ENCODE data around the gene OXTR. TPM values are rescaled to one million over a fixed set of nuclear protein-coding genes. Genes with fewer than 3 reads are reported as not detected.
A peak's percentile ranks its signal among the peaks of the same experiment; 100 is the strongest.

The OXTR gene
- total RNA-seq (under 1 TPM; 0.18 to 0.58 TPM), polyA plus RNA-seq (not detected), total RNA-seq (0 to 0.93 (median 0.33) reads per million in 6 experiments)

- Mint-ChIP-seq H3K9me3 (no peaks in the 10 kb centered on the region), H3K36me3 (no peaks in the 10 kb centered on the region), H3K27ac (peak within 1 kb of the TSS in 1 of 10 donors; percentile 57), H3K4me1 (peaks cover 0 to 16% (median 14%) of the 10 kb centered on the region in 4 donors), H3K27me3 (peaks cover 22 to 44% (median 26%) of the 10 kb centered on the region in 5 donors), H3K4me3 (peak within 1 kb of the TSS; percentile 25 to 67 (median 52))
- ATAC-seq = peak; percentile 72 to 74
- POLR2A ChIA-PET = no interaction called here
- peak in 8 of 10 donors; percentile 5 to 50 (median 34) for DNase-seq
These were observed at the start of gene OXTR for GRCh38 chr3:8769088-8769822. TSS of gene OXTR (minus strand) at chr3:8769613. CDS start at chr3:8768187, 1,426 bp downstream.

DNA sequence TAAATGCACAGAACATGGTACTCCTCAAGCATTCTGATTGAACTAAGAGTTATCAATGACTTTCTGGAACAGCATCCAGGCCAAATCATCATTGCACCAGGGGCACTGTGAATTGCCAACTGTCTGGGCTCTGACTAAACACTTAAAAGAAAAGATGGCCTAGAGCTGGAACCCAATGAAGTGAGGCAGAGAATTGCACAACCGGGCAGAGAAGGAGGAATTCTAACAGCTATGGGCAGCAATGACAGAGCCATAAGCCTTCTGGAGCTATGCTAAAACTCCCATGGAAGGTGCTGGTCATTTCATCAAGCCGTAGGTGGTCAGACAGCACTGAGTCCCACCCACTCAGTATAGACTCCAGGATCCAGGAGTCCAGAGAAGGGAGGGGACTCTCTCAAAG, 48.1 kb upstream of the OXTR start:
- DNase-seq = no peak
- Mint-ChIP-seq H3K4me1 (no peaks in the 10 kb centered on the region), H3K9me3 (peaks cover 0 to 53% (median 35%) of the 10 kb centered on the region in 9 donors), H3K27ac (no peak overlapping the region), H3K36me3 (peaks cover 0 to 43% (median 9%) of the 10 kb centered on the region in 3 donors), H3K4me3 (no peak overlapping the region), H3K27me3 (peaks cover 0 to 4% (median 0%) of the 10 kb centered on the region in 5 donors)
- POLR2A ChIA-PET = no interaction called here
- ATAC-seq = no peak

DNA sequence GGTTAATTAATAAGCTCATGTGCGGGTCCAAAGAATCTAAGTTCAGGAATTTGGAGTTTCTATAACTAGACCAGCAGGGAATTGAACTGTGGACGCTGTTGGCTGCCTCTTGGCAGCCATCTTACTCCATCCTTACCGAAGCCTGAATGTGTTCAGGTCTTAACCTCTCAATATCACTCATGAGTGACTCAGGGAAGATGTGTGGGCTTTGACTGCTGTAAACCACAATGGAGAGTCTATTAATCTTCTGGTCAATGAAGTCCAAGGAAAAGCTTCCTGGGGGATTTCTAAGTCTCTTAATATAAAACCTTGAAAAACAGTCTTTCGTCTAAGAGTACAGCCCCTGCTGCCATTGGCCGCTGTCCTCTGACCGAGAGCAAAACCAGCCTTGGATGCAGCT, 46.7 kb upstream of the OXTR start:
- Mint-ChIP-seq H3K27ac (no peak overlapping the region), H3K4me3 (no peak overlapping the region), H3K36me3 (peaks cover 0 to 37% (median 4%) of the 10 kb centered on the region in 3 donors), H3K27me3 (peaks cover 0 to 4% (median 0%) of the 10 kb centered on the region in 5 donors), H3K4me1 (no peaks in the 10 kb centered on the region), H3K9me3 (peaks cover 0 to 47% (median 34%) of the 10 kb centered on the region in 9 donors)
- ATAC-seq (no peak), DNase-seq (no peak)
- POLR2A ChIA-PET = no interaction called here

DNA sequence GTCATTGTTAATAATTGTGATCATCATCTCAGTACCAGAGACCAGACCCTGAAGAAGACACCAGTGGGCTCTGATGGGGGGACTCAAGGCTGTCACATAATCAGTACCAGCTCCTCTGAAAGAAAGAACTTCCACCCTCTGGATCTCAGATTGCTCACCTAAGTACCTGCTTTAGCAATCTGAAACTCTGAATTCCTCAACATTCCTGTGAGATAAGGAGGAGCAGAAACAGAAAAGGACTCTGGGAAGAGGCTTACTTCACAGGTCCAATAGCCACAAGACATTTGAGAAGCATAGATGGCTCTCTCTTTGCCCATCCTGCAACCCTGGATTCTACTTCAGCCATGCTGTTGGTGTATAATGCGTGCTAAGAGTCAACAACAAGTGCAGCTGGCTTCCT, 44.0 kb upstream of the OXTR start:
- H3K27me3 Mint-ChIP-seq = peaks cover 0 to 4% (median 0%) of the 10 kb centered on the region in 5 donors
- H3K4me3 Mint-ChIP-seq = no peak overlapping the region
- POLR2A ChIA-PET = no interaction called here
- H3K9me3 Mint-ChIP-seq = peaks cover 0 to 23% (median 14%) of the 10 kb centered on the region in 9 donors
- peaks cover 0 to 14% (median 0%) of the 10 kb centered on the region in 3 donors for H3K36me3 Mint-ChIP-seq
- DNase-seq = no peak
- H3K27ac Mint-ChIP-seq = no peak overlapping the region
- no peaks in the 10 kb centered on the region for H3K4me1 Mint-ChIP-seq
- ATAC-seq = no peak

DNA sequence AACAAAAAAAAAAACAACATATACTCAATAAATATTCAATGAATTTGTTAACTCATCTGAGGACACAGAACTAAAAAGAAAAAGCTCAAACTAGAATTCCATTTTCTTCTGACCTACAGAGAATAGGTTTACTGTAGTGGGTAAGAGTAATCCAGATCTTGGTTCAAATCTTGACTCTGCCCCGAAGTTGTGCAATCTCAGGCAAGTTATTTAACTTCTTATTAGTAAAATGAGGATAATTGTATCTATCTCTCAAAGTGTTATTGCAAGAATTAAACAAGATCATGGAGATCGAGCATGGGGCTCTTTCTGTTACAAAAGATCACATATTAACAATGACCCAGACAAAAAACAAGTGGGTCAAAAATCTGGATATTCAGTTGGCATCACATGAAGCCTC, 41.1 kb upstream of the OXTR start:
- DNase-seq (no peak), ATAC-seq (no peak)
- peaks cover 0 to 5% (median 0%) of the 10 kb centered on the region in 3 donors for H3K36me3 Mint-ChIP-seq
- no peak overlapping the region for H3K4me3 Mint-ChIP-seq
- H3K27me3 Mint-ChIP-seq = peaks cover 0 to 4% (median 0%) of the 10 kb centered on the region in 5 donors
- H3K27ac Mint-ChIP-seq = no peak overlapping the region
- POLR2A ChIA-PET = no interaction called here
- peaks cover 0 to 10% (median 3%) of the 10 kb centered on the region in 9 donors for H3K9me3 Mint-ChIP-seq
- no peaks in the 10 kb centered on the region for H3K4me1 Mint-ChIP-seq

DNA sequence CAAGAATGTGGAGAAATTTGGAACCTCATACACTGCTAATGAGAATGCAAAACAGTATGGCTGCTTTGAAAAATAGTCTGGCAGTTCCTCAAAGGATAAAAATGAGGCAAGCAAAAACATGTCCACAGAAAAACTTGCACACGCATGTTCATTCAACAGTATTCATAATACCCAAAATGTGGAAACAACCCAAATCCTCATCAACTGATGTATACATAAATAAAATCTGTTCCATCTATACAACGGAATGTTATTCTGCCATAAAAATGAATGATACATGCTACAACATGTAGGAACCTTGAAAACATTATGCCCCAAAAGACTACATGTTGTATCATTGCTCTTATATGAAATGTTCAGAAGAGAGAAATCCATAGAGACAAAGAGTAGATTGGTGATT, 36.4 kb upstream of the OXTR start:
- H3K4me1 Mint-ChIP-seq = no peaks in the 10 kb centered on the region
- no peak overlapping the region for H3K4me3 Mint-ChIP-seq
- ATAC-seq = no peak
- POLR2A ChIA-PET = no interaction called here
- peaks cover 0 to under 1% (median 0%) of the 10 kb centered on the region in 5 donors for H3K27me3 Mint-ChIP-seq
- DNase-seq = no peak
- H3K9me3 Mint-ChIP-seq = peaks cover under 1 to 11% (median 5%) of the 10 kb centered on the region in 9 donors
- peaks cover 0 to 4% (median 1%) of the 10 kb centered on the region in 3 donors for H3K36me3 Mint-ChIP-seq
- no peak overlapping the region for H3K27ac Mint-ChIP-seq

DNA sequence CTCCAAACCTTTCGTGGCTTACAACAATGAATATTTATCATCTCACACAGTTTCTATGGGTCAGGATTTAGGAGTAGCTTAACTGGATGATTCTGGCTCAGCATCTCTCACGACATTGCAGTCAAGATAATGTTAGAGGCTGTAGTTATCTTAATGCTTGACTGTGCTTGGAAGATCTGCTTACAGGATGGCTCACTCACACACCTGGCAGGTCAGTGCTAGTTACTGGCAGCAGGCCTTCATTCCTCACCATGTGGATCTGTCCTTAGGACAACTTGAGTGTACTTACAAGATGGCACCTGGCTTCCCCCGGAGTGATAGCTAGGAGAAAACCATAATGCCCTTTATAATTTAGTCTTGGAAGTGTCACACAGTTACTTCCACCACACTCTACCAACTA, 32.8 kb upstream of the OXTR start:
- Mint-ChIP-seq H3K27ac (no peak overlapping the region), H3K9me3 (peaks cover 3 to 27% (median 6%) of the 10 kb centered on the region in 9 donors), H3K27me3 (peaks cover 0 to 3% (median 0%) of the 10 kb centered on the region in 5 donors), H3K4me3 (no peak overlapping the region), H3K4me1 (no peaks in the 10 kb centered on the region), H3K36me3 (peaks cover 0 to 13% (median 6%) of the 10 kb centered on the region in 3 donors)
- POLR2A ChIA-PET = no interaction called here
- ATAC-seq (no peak), DNase-seq (no peak)

- POLR2A ChIA-PET = no interaction called here
- DNase-seq (no peak), ATAC-seq (no peak)
- peaks cover 3 to 24% (median 6%) of the 10 kb centered on the region in 9 donors for H3K9me3 Mint-ChIP-seq
- H3K27ac Mint-ChIP-seq = no peak overlapping the region
- H3K4me3 Mint-ChIP-seq = no peak overlapping the region
- peaks cover 0 to 13% (median 6%) of the 10 kb centered on the region in 3 donors for H3K36me3 Mint-ChIP-seq
- H3K4me1 Mint-ChIP-seq = no peaks in the 10 kb centered on the region
- H3K27me3 Mint-ChIP-seq = peaks cover 0 to 4% (median 0%) of the 10 kb centered on the region in 5 donors
These were observed 30.6 kb upstream of the OXTR start for GRCh38 chr3:8800016-8800415.

GRCh38 chr3:8794247-8794646, 24.8 kb upstream of the OXTR start:
- Mint-ChIP-seq H3K4me1 (no peaks in the 10 kb centered on the region), H3K27me3 (peaks cover 0 to 6% (median 0%) of the 10 kb centered on the region in 5 donors), H3K4me3 (no peak overlapping the region), H3K27ac (no peak overlapping the region), H3K36me3 (peaks cover 0 to 9% (median 3%) of the 10 kb centered on the region in 3 donors), H3K9me3 (peaks cover 0 to 25% (median 6%) of the 10 kb centered on the region in 9 donors)
- ATAC-seq = no peak
- no peak for DNase-seq
- POLR2A ChIA-PET = no interaction called here

DNA sequence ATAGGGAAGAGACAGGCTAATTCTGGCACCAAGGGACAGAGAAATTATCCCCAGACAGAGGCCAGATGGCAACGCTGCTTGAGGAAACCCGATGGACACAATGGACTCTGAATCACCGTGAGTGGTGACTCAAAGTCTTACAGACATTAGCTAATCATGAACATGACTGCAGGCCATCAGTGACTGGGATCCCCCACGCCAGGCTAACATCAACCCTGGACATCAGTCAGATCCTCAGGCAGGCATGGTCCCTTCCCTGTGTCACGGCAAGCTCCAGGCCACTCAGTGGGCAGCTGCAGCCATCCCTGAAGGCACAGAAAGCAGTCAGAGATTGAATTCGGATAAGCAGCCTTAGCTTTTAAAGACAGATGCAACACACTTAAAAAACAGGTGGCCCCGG, 23.8 kb upstream of the OXTR start:
- H3K36me3 Mint-ChIP-seq = peaks cover 0 to 12% (median 3%) of the 10 kb centered on the region in 3 donors
- no peak overlapping the region for H3K27ac Mint-ChIP-seq
- no peak for DNase-seq
- no peaks in the 10 kb centered on the region for H3K4me1 Mint-ChIP-seq
- POLR2A ChIA-PET = no interaction called here
- H3K4me3 Mint-ChIP-seq = no peak overlapping the region
- peaks cover 1 to 30% (median 13%) of the 10 kb centered on the region in 9 donors for H3K9me3 Mint-ChIP-seq
- no peak for ATAC-seq
- peaks cover 0 to 6% (median 0%) of the 10 kb centered on the region in 5 donors for H3K27me3 Mint-ChIP-seq

DNA sequence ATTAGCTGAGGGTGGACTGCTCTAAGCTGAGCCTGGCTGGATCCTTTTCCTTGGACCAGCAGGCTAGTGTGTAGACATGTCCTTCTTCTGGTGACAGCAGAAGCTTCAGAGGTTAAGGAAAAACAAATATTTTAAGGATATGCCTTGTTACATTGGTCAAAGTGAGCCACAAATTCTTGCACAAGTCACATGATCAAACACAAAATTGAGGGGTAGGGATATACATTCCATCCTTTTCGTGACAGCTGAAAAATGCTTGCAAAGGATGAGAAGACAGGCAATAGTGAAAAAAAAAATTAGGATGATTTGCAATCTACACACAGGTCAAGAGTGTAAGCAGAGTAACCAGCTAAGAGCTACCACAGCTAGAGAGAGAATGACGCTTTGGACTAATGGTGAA, 21.1 kb upstream of the OXTR start:
- Mint-ChIP-seq H3K36me3 (peaks cover 0 to 12% (median 3%) of the 10 kb centered on the region in 3 donors), H3K9me3 (peaks cover 4 to 39% (median 13%) of the 10 kb centered on the region in 9 donors), H3K27me3 (peaks cover 0 to 4% (median 0%) of the 10 kb centered on the region in 5 donors), H3K4me1 (no peaks in the 10 kb centered on the region), H3K27ac (no peak overlapping the region), H3K4me3 (no peak overlapping the region)
- POLR2A ChIA-PET = no interaction called here
- DNase-seq = no peak
- no peak for ATAC-seq

GRCh38 chr3:8784676-8785435, 15.4 kb upstream of the OXTR start:
- H3K36me3 Mint-ChIP-seq = peaks cover 0 to 8% (median 0%) of the 10 kb centered on the region in 3 donors
- H3K27me3 Mint-ChIP-seq = peaks cover 0 to 2% (median 0%) of the 10 kb centered on the region in 5 donors
- no peaks in the 10 kb centered on the region for H3K4me1 Mint-ChIP-seq
- no peak overlapping the region for H3K27ac Mint-ChIP-seq
- DNase-seq (no peak), ATAC-seq (no peak)
- POLR2A ChIA-PET = interaction anchor here (0.6 kb wide), 1 partner anchor 674 kb away, joined by 3 read pairs; no protein-coding TSS in a partner anchor
- H3K9me3 Mint-ChIP-seq = peaks cover 3 to 23% (median 9%) of the 10 kb centered on the region in 9 donors
- no peak overlapping the region for H3K4me3 Mint-ChIP-seq

- Mint-ChIP-seq H3K27ac (no peak overlapping the region), H3K9me3 (peaks cover 0 to 2% (median 0%) of the 10 kb centered on the region in 9 donors), H3K27me3 (peaks cover 6 to 23% (median 10%) of the 10 kb centered on the region in 5 donors), H3K36me3 (no peaks in the 10 kb centered on the region), H3K4me1 (no peaks in the 10 kb centered on the region), H3K4me3 (no peak overlapping the region)
- DNase-seq = no peak
- no peak for ATAC-seq
- POLR2A ChIA-PET = no interaction called here
These were observed 10.9 kb upstream of the OXTR start for GRCh38 chr3:8780279-8780678.

Measured in naive thymus-derived CD8-positive, alpha-beta T cell (primary cell).